H1 (cell line): ENCODE results near the gene CMIP. TPM values are rescaled to one million over a fixed set of nuclear protein-coding genes. Genes with fewer than 3 reads are reported as not detected.

Source experiments
- CTCF ChIA-PET: fragments of 300-600 bp; sonication (Branson Sonifier 250); formaldehyde crosslinking; loops from one replicate; lab custom pipeline; 2021; ENCODE audit not compliant: partially characterized antibody; lab: Charles Lee
- POLR2A ChIA-PET: fragments of 300-600 bp; sonication (Branson Sonifier 250); formaldehyde crosslinking; loops from one replicate; lab custom pipeline; 2021; ENCODE audit warnings: inconsistent platforms; ENCODE audit not compliant: partially characterized antibody; lab: Charles Lee
- DNase-seq, 2 experiments: peaks; one replicate each; pipeline versions ENCODE4 v3.0.0 to v3.0.0-alpha.2; 2010 to 2022; ENCODE audit warnings: low spot score in 2 of 2, low read depth in 1 of 2, mixed read lengths in 1 of 2
- FAIRE-seq: peaks from 2 replicates; lab custom pipeline; 2011; peaks lifted over from hg19 to GRCh38; lab: Jason Lieb, UNC
- H2AFZ ChIP-seq: 2 replicates; pipeline ENCODE4 v1.8.1; 2012; ENCODE audit warnings: low read length, inconsistent platforms
- H2AK5ac ChIP-seq: 2 replicates; pipeline ENCODE4 v1.6.1; 2013; ENCODE audit warnings: low read depth, low read length
- H2BK120ac ChIP-seq: replicated peaks from 2 replicates; pipeline ENCODE3; 2013; ENCODE audit warnings: low read depth, low read length, inconsistent platforms
- H2BK12ac ChIP-seq: 2 replicates; pipeline ENCODE4 v1.6.1; 2013; ENCODE audit warnings: low read depth, low read length
- H2BK15ac ChIP-seq: 2 replicates; pipeline ENCODE4 v1.6.1; 2013; ENCODE audit warnings: low read length
- H2BK20ac ChIP-seq: 2 replicates; pipeline ENCODE4 v1.6.1; 2013; ENCODE audit warnings: low read length
- H2BK5ac ChIP-seq: 2 replicates; pipeline ENCODE4 v1.6.1; 2013; ENCODE audit warnings: low read depth, low read length
- H3K14ac ChIP-seq: 2 replicates; pipeline ENCODE4 v1.6.1; 2013; ENCODE audit warnings: inconsistent platforms; ENCODE audit not compliant: insufficient read length
- H3K18ac ChIP-seq: 2 replicates; pipeline ENCODE4 v1.6.1; 2013; ENCODE audit warnings: low read length; ENCODE audit errors: extremely low read depth
- H3K23ac ChIP-seq: 2 replicates; pipeline ENCODE4 v1.6.1; 2013; ENCODE audit warnings: inconsistent platforms; ENCODE audit not compliant: insufficient read length
- H3K23me2 ChIP-seq: 2 replicates; pipeline ENCODE4 v1.6.1; 2013; ENCODE audit warnings: low read depth, low read length
- H3K27ac ChIP-seq: 2 replicates; pipeline ENCODE4 v1.6.1; 2011; ENCODE audit warnings: low read depth, low read length, inconsistent platforms
- H3K27me3 ChIP-seq, 4 experiments: replicated peaks in 1 of 4; 1 replicate in 1 of 4; 2 replicates in 3 of 4; pipeline versions ENCODE4 v1.6.1 to v1.8.1; 2011 to 2013; ENCODE audit warnings: low read length in 3 of 4, mild to moderate bottlenecking in 3 of 4, inconsistent platforms in 2 of 4, mixed read lengths in 2 of 4, moderate library complexity in 1 of 4; ENCODE audit not compliant: control insufficient read depth in 3 of 4, insufficient read depth in 3 of 4; ENCODE audit errors: extremely low read depth in 1 of 4
- H3K36me3 ChIP-seq, 4 experiments: 2 replicates each; pipeline versions ENCODE4 v1.6.1 to v1.8.1; 2011 to 2013; ENCODE audit warnings: mild to moderate bottlenecking in 4 of 4, low read length in 3 of 4, moderate library complexity in 2 of 4, control low read depth in 1 of 4, inconsistent platforms in 1 of 4; ENCODE audit not compliant: insufficient read depth in 4 of 4, control insufficient read depth in 2 of 4
- H3K4ac ChIP-seq: replicated peaks from 2 replicates; pipeline ENCODE3; 2013; ENCODE audit warnings: low read length, low read depth, mixed read lengths, inconsistent platforms; ENCODE audit not compliant: insufficient read length
- H3K4me1 ChIP-seq, 4 experiments: replicated peaks in 1 of 4; 1 replicate in 1 of 4; 2 replicates in 3 of 4; pipeline versions ENCODE4 v1.6.1 to v1.8.1; 2011 to 2013; ENCODE audit warnings: low read length in 3 of 4, inconsistent platforms in 2 of 4, mixed read lengths in 1 of 4; ENCODE audit not compliant: insufficient read depth in 4 of 4, control insufficient read depth in 3 of 4
- H3K4me2 ChIP-seq, 2 experiments: 2 replicates each; pipeline versions ENCODE4 v1.6.1 to v1.8.1; 2011 to 2013; ENCODE audit warnings: low read depth in 2 of 2, low read length in 2 of 2, control low read depth in 1 of 2, inconsistent platforms in 1 of 2, mild to moderate bottlenecking in 1 of 2; ENCODE audit not compliant: insufficient read depth in 1 of 2
- H3K4me3 ChIP-seq, 4 experiments: fragments of 200-600, 300-600 bp in 1 of 4; sonication (generic), shearing (Covaris generic), sonication (Bioruptor Twin) in 1 of 4; 2 replicates each; pipeline versions ENCODE4 v1.5.1 to v1.8.1; 2011 to 2016; ENCODE audit warnings: low read length in 4 of 4, low read depth in 3 of 4, control low read depth in 2 of 4, inconsistent platforms in 2 of 4, mild to moderate bottlenecking in 2 of 4, mixed read lengths in 1 of 4, moderate library complexity in 1 of 4; ENCODE audit not compliant: insufficient read depth in 2 of 4; ENCODE audit errors: extremely low read depth in 1 of 4
- H3K56ac ChIP-seq: replicated peaks from 2 replicates; pipeline ENCODE3; 2013; ENCODE audit warnings: low read depth, mild to moderate bottlenecking, mixed read lengths, low read length, inconsistent platforms; ENCODE audit not compliant: insufficient read length
- H3K79me1 ChIP-seq: 2 replicates; pipeline ENCODE4 v1.6.1; 2013; ENCODE audit warnings: low read depth, low read length, control low read depth
- H3K79me2 ChIP-seq, 2 experiments: 2 replicates each; pipeline versions ENCODE4 v1.6.1 to v1.8.1; 2012 to 2013; ENCODE audit warnings: low read length in 2 of 2, mild to moderate bottlenecking in 2 of 2, inconsistent platforms in 1 of 2; ENCODE audit not compliant: insufficient read depth in 2 of 2, control insufficient read depth in 1 of 2
- H3K9ac ChIP-seq, 4 experiments: replicated peaks in 1 of 4; 1 replicate in 1 of 4; 2 replicates in 3 of 4; pipeline versions ENCODE4 v1.6.1 to v1.8.1; 2011 to 2013; ENCODE audit warnings: low read depth in 3 of 4, low read length in 3 of 4, control low read depth in 2 of 4, mild to moderate bottlenecking in 2 of 4, moderate library complexity in 2 of 4, inconsistent platforms in 1 of 4; ENCODE audit errors: extremely low read depth in 1 of 4
- H3K9me3 ChIP-seq, 2 experiments: 2 replicates each; pipeline versions ENCODE4 v1.6.1 to v1.8.1; 2012 to 2013; ENCODE audit warnings: mild to moderate bottlenecking in 2 of 2, moderate library complexity in 2 of 2, control low read depth in 1 of 2, inconsistent platforms in 1 of 2, low read depth in 1 of 2, low read length in 1 of 2, mixed read lengths in 1 of 2; ENCODE audit not compliant: insufficient read depth in 2 of 2
- H4K20me1 ChIP-seq, 2 experiments: replicated peaks in 1 of 2; 2 replicates each; pipeline versions ENCODE3 to v1.8.1; 2011 to 2013; ENCODE audit warnings: inconsistent platforms in 2 of 2, low read length in 2 of 2, mild to moderate bottlenecking in 1 of 2; ENCODE audit not compliant: insufficient read depth in 2 of 2, control insufficient read depth in 1 of 2
- H4K5ac ChIP-seq: 2 replicates; pipeline ENCODE4 v1.6.1; 2013; ENCODE audit warnings: low read length, low read depth, mixed read lengths, inconsistent platforms; ENCODE audit not compliant: insufficient read length
- H4K8ac ChIP-seq: 2 replicates; pipeline ENCODE4 v1.8.0; 2013; ENCODE audit warnings: mild to moderate bottlenecking, moderate library complexity, low read length, inconsistent platforms; ENCODE audit not compliant: insufficient read depth; ENCODE audit errors: extremely low read depth
- H4K91ac ChIP-seq: replicated peaks from 2 replicates; pipeline ENCODE3; 2013; ENCODE audit warnings: low read length, mixed read lengths, inconsistent platforms; ENCODE audit not compliant: insufficient read length
- CHD2 ChIP-seq: IDR thresholded peaks from 2 replicates; pipeline ENCODE4 v1.6.1; 2012; ENCODE audit warnings: low read length, improper control_type of control experiment
- CTBP2 ChIP-seq: IDR thresholded peaks from 2 replicates; pipeline ENCODE4 v1.7.0; 2011; ENCODE audit warnings: borderline replicate concordance, mild to moderate bottlenecking, moderate library complexity, mixed read lengths, low read length; ENCODE audit not compliant: insufficient read depth, insufficient read length
- EP300 ChIP-seq, 2 experiments: IDR thresholded peaks; 1 replicate in 1 of 2; 2 replicates in 1 of 2; pipeline ENCODE4 v1.6.1; 2011 to 2012; ENCODE audit warnings: low read depth in 2 of 2, low read length in 2 of 2, mild to moderate bottlenecking in 2 of 2, borderline replicate concordance in 1 of 2, inconsistent platforms in 1 of 2, moderate library complexity in 1 of 2
- NRF1 ChIP-seq: IDR thresholded peaks from 2 replicates; pipeline ENCODE4 v1.6.1; 2011; ENCODE audit warnings: mild to moderate bottlenecking, low read depth, low read length, improper control_type of control experiment
- POLR2A ChIP-seq, 2 experiments: IDR thresholded peaks; 1 replicate in 1 of 2; 2 replicates in 1 of 2; pipeline ENCODE4 v1.6.1; 2011; ENCODE audit warnings: low read depth in 2 of 2, low read length in 2 of 2, mild to moderate bottlenecking in 2 of 2; ENCODE audit errors: control extremely low read depth in 1 of 2
- RNF2 ChIP-seq: fragments of 200-900, 300-1000 bp; sonication (generic); IDR thresholded peaks from 2 replicates; pipeline ENCODE4 v1.7.1; 2016; ENCODE audit warnings: borderline replicate concordance, low read depth, mild to moderate bottlenecking, antibody characterized with exemption, low read length; ENCODE audit not compliant: poor library complexity, severe bottlenecking; ENCODE audit errors: missing control alignments
- RXRA ChIP-seq: IDR thresholded peaks from 2 replicates; pipeline ENCODE4 v1.6.1; 2011; ENCODE audit warnings: low read depth, mild to moderate bottlenecking, low read length, moderate library complexity; ENCODE audit not compliant: insufficient read depth
- SP2 ChIP-seq: IDR thresholded peaks from 2 replicates; pipeline ENCODE4 v1.6.1; 2012; ENCODE audit warnings: mild to moderate bottlenecking, low read length, inconsistent platforms
- SP4 ChIP-seq: IDR thresholded peaks from 2 replicates; pipeline ENCODE4 v1.6.1; 2012; ENCODE audit warnings: low read length, inconsistent platforms
- SRF ChIP-seq: IDR thresholded peaks from 2 replicates; pipeline ENCODE4 v1.6.1; 2011; ENCODE audit warnings: mild to moderate bottlenecking, low read depth, low read length, moderate library complexity
- TCF12 ChIP-seq: IDR thresholded peaks from 2 replicates; pipeline ENCODE4 v1.6.1; 2011; ENCODE audit warnings: low read depth, mild to moderate bottlenecking, low read length
- WGBS, 2 experiments: shearing (Covaris generic) in 1 of 2; methylation state at CpG; one replicate each; pipeline versions ENCODE4 v1.1.6 to v1.1.7; 2013 to 2015; ENCODE audit warnings: low lambda C conversion rate in 2 of 2, mixed read lengths in 2 of 2, inconsistent platforms in 1 of 2, low coverage in 1 of 2, missing lambda C conversion rate in 1 of 2; ENCODE audit not compliant: insufficient replicate concordance in 2 of 2, insufficient coverage in 1 of 2, insufficient read length in 1 of 2; ENCODE audit errors: extremely low coverage in 1 of 2, missing lambda C conversion rate in 1 of 2; 5-methylcytosine and 5-hydroxymethylcytosine counted together
- polyA plus RNA-seq, 7 experiments: library from polyadenylated mRNA; depleted of rRNA in 3 of 7; stranded (reverse) in 5 of 7; unstranded in 2 of 7; fragments of >200 nt in 5 of 7; fragments of 200-250 nt in 2 of 7; gene quantifications; 1 replicate in 5 of 7; 2 replicates in 1 of 7; 4 replicates in 1 of 7; pipeline versions ENCODE4 v1.2.1 to v1.2.3, GENCODE V29; 2011 to 2013; ENCODE audit warnings: missing spikeins in 2 of 7, mixed read lengths in 2 of 7
- total RNA-seq: library from RNA; stranded (reverse); fragmentation: NEBNext Ultra II Directional; extraction: Animal tissue kit (Norgen Biotek cat#: 25700); gene quantifications from 2 replicates; pipeline ENCODE4 v1.2.1, GENCODE V29; 2021

Gene CMIP
- total and polyA plus RNA-seq, 2 of the 8 experiments (the other 6 are each of a cell fraction or from before 2014, with no cell fraction given) = 7.9 to 53.2 TPM

- Histone ChIP-seq H3K4me3 (no peak overlapping the region), H3K9ac (no peak overlapping the region), H3K36me3 (peaks cover 0 to 10% (median 0%) of the 10 kb centered on the region in 4 experiments; a peak in 2 of 8 replicates), H2AK5ac (no peak overlapping the region), H3K9me3 (no peaks in the 10 kb centered on the region), H4K20me1 (peaks cover 0 to 6% of the 10 kb centered on the region in 2 experiments), H2BK120ac (no peak overlapping the region), H3K4me1 (peaks cover 0 to 5% (median 2%) of the 10 kb centered on the region in 4 experiments; a peak in 3 of 7 replicates), H3K23me2 (no peaks in the 10 kb centered on the region), H3K4ac (no peak overlapping the region), H3K4me2 (no peak overlapping the region), H3K27me3 (no peaks in the 10 kb centered on the region), H2BK15ac (no peak overlapping the region), H4K5ac (no peak overlapping the region), H3K14ac (no peak overlapping the region), H2BK5ac (no peak overlapping the region), H3K79me1 (peaks cover 2% of the 10 kb centered on the region; the same call in 1 of the 2 replicates), H3K79me2 (peaks cover 0 to 5% of the 10 kb centered on the region in 2 experiments; a peak in 1 of 4 replicates)
- FAIRE-seq = no peak
- 87% methylated on average over 9 of the region's 9 CpGs; no CpG with 5 or more reads in 1 of the 2 experiments for WGBS, 2 experiments
- CTCF ChIA-PET = interaction anchor here (0.7 to 11.1 kb wide), 19 partner anchors 9 to 256 kb away, joined by 3 to 134 read pairs (median 5); no protein-coding TSS in a partner anchor
- TF ChIP-seq CTBP2 (no peak), POLR2A (IDR thresholded peaks at IDR 0.05; ENCODE audit: control extremely low read depth in 1 of 2, low read depth in 2 of 2, low read length in 2 of 2) (no peak), RNF2 (no peak), CHD2 (no peak), SP4 (no peak), EP300 (IDR thresholded peaks at IDR 0.05; ENCODE audit: borderline replicate concordance in 1 of 2, low read depth in 2 of 2, low read length in 2 of 2) (no peak), TCF12 (no peak), SRF (no peak), NRF1 (no peak), RXRA (no peak), SP2 (no peak)
- TF ChIP-seq, all 59 proteins: peak for 0
- Histone ChIP-seq H4K8ac (no peak overlapping the region), H2BK12ac (no peak overlapping the region), H4K91ac (no peak overlapping the region), H3K23ac (no peak overlapping the region), H2AFZ (no peak overlapping the region), H3K27ac (no peak overlapping the region), H3K56ac (no peak overlapping the region), H3K18ac (no peak overlapping the region), H2BK20ac (no peak overlapping the region)
- DNase-seq = no peak
- POLR2A ChIA-PET = interaction anchor here (0.7 to 3.3 kb wide), 3 partner anchors 10 to 41 kb away, joined by 3 to 14 read pairs (median 3); no protein-coding TSS in a partner anchor
Measured at GRCh38 chr16:81620796-81621195, 176.2 kb downstream of the CMIP start.
